GM23248 (cell line): Measurements from ENCODE around the gene WDR70. TPM values are rescaled to one million over a fixed set of nuclear protein-coding genes. Genes with fewer than 3 reads are reported as not detected.
"Not testable (repeated sequence)": the region's sequence is repeated elsewhere in the genome, so short reads cannot be mapped to it uniquely, and the experiment has no call there.

ENCODE experiments used
- DNase-seq: peaks from one replicate; pipeline ENCODE4 v3.0.0-alpha.2; 2015
- H2AFZ ChIP-seq: fragments of 200-600 bp; sonication (generic); 2 replicates; pipeline ENCODE4 v1.6.1; 2016; ENCODE audit warnings: antibody characterized with exemption
- H3F3A ChIP-seq: fragments of 200-600 bp; sonication (generic); 2 replicates; pipeline ENCODE4 v1.6.1; 2016; ENCODE audit warnings: mild to moderate bottlenecking, antibody characterized with exemption, mixed run types; ENCODE audit not compliant: insufficient read depth
- H3K27ac ChIP-seq: fragments of 200-600 bp; sonication (generic); 2 replicates; pipeline ENCODE4 v1.5.1; 2016; ENCODE audit warnings: mild to moderate bottlenecking
- H3K27me3 ChIP-seq: fragments of 200-600 bp; sonication (generic); replicated peaks from 2 replicates; pipeline ENCODE4 v1.6.1; 2016; ENCODE audit warnings: mild to moderate bottlenecking; ENCODE audit not compliant: insufficient read depth
- H3K36me3 ChIP-seq: fragments of 200-600 bp; sonication (generic); 2 replicates; pipeline ENCODE4 v1.6.1; 2016; ENCODE audit warnings: low read depth, mild to moderate bottlenecking
- H3K4me1 ChIP-seq: fragments of 200-600 bp; sonication (generic); 2 replicates; pipeline ENCODE4 v1.6.1; 2016; ENCODE audit warnings: mild to moderate bottlenecking; ENCODE audit not compliant: insufficient read depth
- H3K4me2 ChIP-seq: fragments of 200-600 bp; sonication (generic); one replicate; pipeline ENCODE4 v1.6.1; 2016; ENCODE audit warnings: mild to moderate bottlenecking; ENCODE audit not compliant: unreplicated experiment
- H3K4me3 ChIP-seq: fragments of 200-600 bp; sonication (generic); 2 replicates; pipeline ENCODE4 v1.5.1; 2016; ENCODE audit warnings: mild to moderate bottlenecking
- H3K79me2 ChIP-seq: fragments of 200-600 bp; sonication (generic); 2 replicates; pipeline ENCODE4 v1.6.1; 2016; ENCODE audit warnings: mild to moderate bottlenecking; ENCODE audit not compliant: insufficient read depth
- H3K9ac ChIP-seq: fragments of 200-600 bp; sonication (generic); 2 replicates; pipeline ENCODE4 v1.6.1; 2016; ENCODE audit warnings: mild to moderate bottlenecking
- H3K9me2 ChIP-seq: fragments of 200-600 bp; sonication (generic); 2 replicates; pipeline ENCODE4 v1.6.1; 2016; ENCODE audit warnings: mixed run types, mild to moderate bottlenecking, moderate library complexity; ENCODE audit not compliant: insufficient read depth
- H3K9me3 ChIP-seq: fragments of 200-600 bp; sonication (generic); one replicate; pipeline ENCODE4 v1.6.1; 2017; ENCODE audit warnings: low read depth
- H4K20me1 ChIP-seq: fragments of 200-600 bp; sonication (generic); 2 replicates; pipeline ENCODE4 v1.6.0; 2016; ENCODE audit not compliant: insufficient read depth
- EZH2 ChIP-seq: fragments of 200-600 bp; sonication (generic); IDR thresholded peaks from 2 replicates; pipeline ENCODE4 v1.6.1; 2018; ENCODE audit warnings: antibody characterized with exemption, mild to moderate bottlenecking; ENCODE audit not compliant: insufficient read depth, poor library complexity, severe bottlenecking
- EZH2phosphoT487 ChIP-seq: fragments of 200-600 bp; sonication (generic); IDR thresholded peaks from 2 replicates; pipeline ENCODE4 v1.6.1; 2018; ENCODE audit warnings: antibody characterized with exemption, moderate library complexity, mild to moderate bottlenecking, low read depth; ENCODE audit not compliant: insufficient read depth
- WGBS, 2 experiments: methylation state at CpG; one replicate each; pipeline ENCODE4 v1.1.6; 2015 to 2017; ENCODE audit warnings: low lambda C conversion rate in 2 of 2, low coverage in 1 of 2; ENCODE audit errors: missing lambda C conversion rate in 2 of 2; 5-methylcytosine and 5-hydroxymethylcytosine counted together
- in situ Hi-C: fragments of 300-500 bp; cut with MboI; formaldehyde crosslinking; loops from 2 replicates; pipeline ENCODE4 v1.15.0; 2020
- polyA plus RNA-seq: library from polyadenylated mRNA; unstranded; fragments of >200 nt; fragmentation: Nextera tagmentation; extraction: Ambion mirVana; gene quantifications from 2 replicates; pipeline ENCODE4 v1.2.1, GENCODE V29; 2016
- total RNA-seq: library from RNA; depleted of rRNA; stranded (reverse); fragments of >200 nt; shearing (Covaris generic); gene quantifications from 2 replicates; pipeline ENCODE4 v1.2.3, GENCODE V29; 2014

Gene WDR70
- total and polyA plus RNA-seq, 2 experiments from 2014 or later, result 20.8 to 24.9 TPM

DNA sequence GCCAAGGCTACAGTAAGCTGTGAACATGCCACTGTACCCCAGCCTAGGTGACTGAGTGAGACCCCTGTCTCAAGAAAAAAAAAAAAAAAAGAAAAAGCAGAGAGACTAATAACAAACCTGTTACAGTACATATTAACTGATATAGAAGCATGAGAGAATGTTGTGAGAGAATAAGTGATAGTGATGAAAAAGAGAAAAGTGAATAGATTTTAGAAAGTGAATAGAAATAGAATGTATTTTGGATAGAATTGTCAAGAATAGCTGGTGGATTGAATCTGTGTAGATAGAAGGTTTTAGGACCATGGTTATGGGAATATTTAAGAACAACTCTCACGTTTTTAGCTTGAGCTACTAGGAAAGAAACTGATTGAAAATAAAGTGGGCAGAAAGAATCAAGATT, 135.8 kb downstream of the WDR70 start:
- Histone ChIP-seq H3K36me3 (peaks cover 6% of the 10 kb centered on the region; the same call in 1 of the 2 replicates), H3K4me1 (no peaks in the 10 kb centered on the region), H2AFZ (no peak overlapping the region), H3K9me2 (no peaks in the 10 kb centered on the region), H3F3A (no peaks in the 10 kb centered on the region), H3K4me2 (no peak overlapping the region), H3K27ac (no peak overlapping the region), H3K27me3 (no peaks in the 10 kb centered on the region), H3K79me2 (0 out of 2 replicates have a peak, but pooled peaks cover 8% of the 10 kb centered on the region), H3K9me3 (peaks cover 3% of the 10 kb centered on the region), H3K9ac (no peak overlapping the region), H3K4me3 (no peak overlapping the region), H4K20me1 (no peaks in the 10 kb centered on the region)
- TF ChIP-seq EZH2phosphoT487, result no peak
- TF ChIP-seq EZH2, result no peak
- DNase-seq, result no peak
- in situ Hi-C loops, result no loop called here
- 97% methylated on average over 1 of the region's 1 CpG for WGBS, 2 experiments

DNA sequence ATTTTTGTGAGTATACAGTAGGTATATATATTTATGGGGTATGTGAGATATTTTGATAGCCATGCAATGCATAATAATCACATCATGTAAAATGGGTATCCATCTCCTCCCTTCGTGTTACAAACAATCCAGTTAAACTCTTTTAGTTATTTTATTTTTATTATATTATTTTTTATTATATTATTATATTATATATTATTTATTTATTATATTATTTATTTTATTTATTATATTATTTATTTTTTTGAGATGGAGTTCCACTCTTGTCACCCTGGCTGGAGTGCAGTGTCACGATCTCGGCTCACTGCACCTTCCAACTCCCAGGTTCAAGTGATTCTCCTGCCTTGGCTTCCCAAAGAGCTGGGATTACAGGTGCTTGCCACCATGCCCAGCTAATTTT, 138.6 kb downstream of the WDR70 start:
- no peak for DNase-seq
- in situ Hi-C loops, result no loop called here
- Histone ChIP-seq H3K9ac (no peak overlapping the region), H3K27ac (no peak overlapping the region), H3K27me3 (no peaks in the 10 kb centered on the region), H3K9me3 (peaks cover 3% of the 10 kb centered on the region), H3K79me2 (no peaks in the 10 kb centered on the region), H3K9me2 (no peaks in the 10 kb centered on the region), H3K4me2 (no peak overlapping the region), H4K20me1 (no peaks in the 10 kb centered on the region), H3F3A (no peaks in the 10 kb centered on the region), H3K4me3 (no peak overlapping the region), H3K4me1 (no peaks in the 10 kb centered on the region), H3K36me3 (peaks cover 6% of the 10 kb centered on the region; the same call in 1 of the 2 replicates), H2AFZ (no peak overlapping the region)
- no peak for TF ChIP-seq EZH2phosphoT487
- TF ChIP-seq EZH2, result no peak
- 96 to 100% methylated on average over 3 of the region's 3 CpGs for WGBS, 2 experiments

DNA sequence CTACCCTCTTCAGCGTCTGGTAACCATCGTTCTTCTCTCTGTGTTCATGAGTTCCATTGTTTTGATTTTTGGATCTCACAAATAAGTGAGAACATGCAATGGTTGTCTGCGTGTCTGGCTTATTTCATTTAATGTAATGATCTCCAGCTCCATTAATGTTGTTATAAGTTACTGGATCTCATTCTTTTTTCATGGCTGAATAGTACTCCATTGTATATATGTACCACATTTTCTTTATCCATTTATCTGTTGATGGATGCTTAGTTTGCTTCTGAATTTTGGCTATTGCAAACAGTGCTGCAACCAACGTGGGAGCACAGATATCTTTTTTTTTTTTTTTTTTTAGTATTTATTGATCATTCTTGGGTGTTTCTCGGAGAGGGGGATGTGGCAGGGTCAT, 139.2 kb downstream of the WDR70 start:
- H3K4me2 ChIP-seq, H3K9me2 ChIP-seq, H3F3A ChIP-seq, H3K4me1 ChIP-seq, H3K4me3 ChIP-seq, DNase-seq, H3K9me3 ChIP-seq, H3K36me3 ChIP-seq, H3K27me3 ChIP-seq, in situ Hi-C loops, H2AFZ ChIP-seq, H3K27ac ChIP-seq, H3K9ac ChIP-seq, H4K20me1 ChIP-seq, H3K79me2 ChIP-seq: not testable (repeated sequence)
- WGBS, 2 experiments, result 96 to 98% methylated on average over 5 of the region's 5 CpGs

DNA sequence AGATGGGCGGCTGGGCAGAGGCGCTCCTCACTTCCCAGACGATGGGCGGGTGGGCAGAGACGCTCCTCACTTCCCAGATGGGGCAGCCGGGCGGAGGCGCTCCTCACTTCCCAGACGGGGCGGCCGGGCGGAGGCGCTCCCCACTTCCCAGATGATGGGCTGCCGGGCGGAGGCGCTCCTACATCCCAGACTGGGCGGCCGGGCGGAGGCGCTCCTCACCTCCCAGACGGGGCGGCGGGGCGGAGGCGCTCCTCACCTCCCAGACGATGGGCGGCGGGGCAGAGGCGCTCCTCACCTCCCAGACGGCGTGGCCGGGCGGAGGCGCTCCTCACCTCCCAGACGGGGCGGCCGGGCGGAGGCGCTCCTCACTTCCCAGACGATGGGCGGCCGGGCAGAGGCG, 140.2 kb downstream of the WDR70 start:
- Histone ChIP-seq H4K20me1 (no peaks in the 10 kb centered on the region), H3K27ac (no peak overlapping the region), H3K4me1 (no peaks in the 10 kb centered on the region), H3K36me3 (peaks cover 6% of the 10 kb centered on the region; the same call in 1 of the 2 replicates), H3K9me3 (peaks cover 3% of the 10 kb centered on the region), H3F3A (no peaks in the 10 kb centered on the region), H3K27me3 (no peaks in the 10 kb centered on the region), H3K4me2 (no peak overlapping the region), H2AFZ (no peak overlapping the region), H3K9me2 (no peaks in the 10 kb centered on the region), H3K4me3 (no peak overlapping the region), H3K79me2 (no peaks in the 10 kb centered on the region), H3K9ac (no peak overlapping the region)
- TF ChIP-seq EZH2 (no peak), EZH2phosphoT487 (no peak)
- 96 to 99% methylated on average over 10 to 43 of the region's 43 CpGs for WGBS, 2 experiments
- no peak for DNase-seq
- in situ Hi-C loops, result no loop called here

DNA sequence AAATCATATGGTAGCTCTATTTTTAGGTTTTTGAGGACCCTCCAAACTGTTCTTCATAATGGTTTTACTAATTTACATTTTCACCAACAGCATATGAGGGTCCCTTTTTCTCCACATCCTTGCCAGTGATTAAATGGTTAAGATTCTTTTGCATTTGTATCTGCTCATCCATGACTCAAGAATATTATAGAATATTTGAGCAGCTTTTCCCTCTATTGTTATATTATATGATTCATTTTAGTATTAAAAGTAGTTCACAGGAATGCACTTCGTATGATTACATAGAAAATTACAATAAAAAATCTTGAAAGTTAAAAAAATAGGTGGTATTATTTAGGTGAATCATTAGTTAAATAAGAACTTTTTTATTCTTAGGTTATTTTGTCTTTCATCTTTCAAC, 140.7 kb downstream of the WDR70 start:
- no peak overlapping the region for H2AFZ ChIP-seq
- no peaks in the 10 kb centered on the region for H4K20me1 ChIP-seq
- no peak overlapping the region for H3K9ac ChIP-seq
- H3K27ac ChIP-seq, result no peak overlapping the region
- 78 to 80% methylated on average over 1 of the region's 1 CpG for WGBS, 2 experiments
- no peaks in the 10 kb centered on the region for H3K79me2 ChIP-seq
- DNase-seq, result no peak
- H3K4me2 ChIP-seq, result no peak overlapping the region
- H3K4me1 ChIP-seq, result no peaks in the 10 kb centered on the region
- peaks cover 6% of the 10 kb centered on the region; the same call in 1 of the 2 replicates for H3K36me3 ChIP-seq
- H3K9me2 ChIP-seq, result no peaks in the 10 kb centered on the region
- no peaks in the 10 kb centered on the region for H3K27me3 ChIP-seq
- in situ Hi-C loops, result no loop called here
- H3F3A ChIP-seq, result no peaks in the 10 kb centered on the region
- peaks cover 3% of the 10 kb centered on the region for H3K9me3 ChIP-seq
- TF ChIP-seq EZH2 (no peak), EZH2phosphoT487 (no peak)
- no peak overlapping the region for H3K4me3 ChIP-seq
